ENCODE results near the gene ITPR1.

Gene ITPR1

GRCh38 chr3:4687167-4687566 is 194.0 kb downstream of the ITPR1 start:
- in situ Hi-C loops (cut with HindIII; ENCODE audit: low pct_ligation_motif_present, low sequenced_read_pairs), result no loop called here
- H3K27ac ChIP-seq, result no peak overlapping the region
- no peak for TF ChIP-seq CTCF (IDR thresholded peaks at IDR 0.05; ENCODE audit: low read depth, low read length, missing control alignments)
- H3K27me3 ChIP-seq (replicated peaks), result no peaks in the 10 kb centered on the region
- H3K4me3 ChIP-seq (ENCODE audit: low read depth, low read length), result no peak overlapping the region
- DNase-seq, result no peak
- H3K36me3 ChIP-seq (replicated peaks), result no peaks in the 10 kb centered on the region

- in situ Hi-C loops (cut with HindIII; ENCODE audit: low pct_ligation_motif_present, low sequenced_read_pairs), result no loop called here
These were observed 194.4 kb downstream of the ITPR1 start for GRCh38 chr3:4687596-4687995.

GRCh38 chr3:4688411-4688810 is 195.3 kb downstream of the ITPR1 start:
- no peak for TF ChIP-seq CTCF (IDR thresholded peaks at IDR 0.05; ENCODE audit: low read depth, low read length, missing control alignments)
- in situ Hi-C loops (cut with HindIII; ENCODE audit: low pct_ligation_motif_present, low sequenced_read_pairs), result no loop called here
- H3K36me3 ChIP-seq (replicated peaks), result no peaks in the 10 kb centered on the region
- DNase-seq, result no peak
- H3K27me3 ChIP-seq (replicated peaks), result no peaks in the 10 kb centered on the region
- no peak overlapping the region for H3K27ac ChIP-seq
- no peak overlapping the region for H3K4me3 ChIP-seq (ENCODE audit: low read depth, low read length)

More at GRCh38 chr3:4687596-4687995, 194.4 kb downstream of the ITPR1 start:
- Histone ChIP-seq H3K27ac (no peak overlapping the region), H3K4me3 (ENCODE audit: low read depth, low read length) (no peak overlapping the region), H3K36me3 (replicated peaks) (no peaks in the 10 kb centered on the region), H3K27me3 (replicated peaks) (no peaks in the 10 kb centered on the region)
- no peak for TF ChIP-seq CTCF (IDR thresholded peaks at IDR 0.05; ENCODE audit: low read depth, low read length, missing control alignments)
- DNase-seq, result no peak

GRCh38 chr3:4689021-4689420 is 195.9 kb downstream of the ITPR1 start:
- Histone ChIP-seq H3K27me3 (replicated peaks) (no peaks in the 10 kb centered on the region), H3K36me3 (replicated peaks) (no peaks in the 10 kb centered on the region), H3K27ac (no peak overlapping the region), H3K4me3 (ENCODE audit: low read depth, low read length) (no peak overlapping the region)
- in situ Hi-C loops (cut with HindIII; ENCODE audit: low pct_ligation_motif_present, low sequenced_read_pairs), result no loop called here
- TF ChIP-seq CTCF (IDR thresholded peaks at IDR 0.05; ENCODE audit: low read depth, low read length, missing control alignments), result no peak
- DNase-seq, result no peak

- DNase-seq, result no peak
- in situ Hi-C loops (cut with HindIII; ENCODE audit: low pct_ligation_motif_present, low sequenced_read_pairs), result no loop called here
- Histone ChIP-seq H3K27ac (no peak overlapping the region), H3K4me3 (ENCODE audit: low read depth, low read length) (no peak overlapping the region), H3K27me3 (replicated peaks) (no peaks in the 10 kb centered on the region), H3K36me3 (replicated peaks) (no peaks in the 10 kb centered on the region)
- no peak for TF ChIP-seq CTCF (IDR thresholded peaks at IDR 0.05; ENCODE audit: low read depth, low read length, missing control alignments)
These were observed 197.1 kb downstream of the ITPR1 start for GRCh38 chr3:4690277-4690676.

GRCh38 chr3:4693620-4694019 is 200.5 kb downstream of the ITPR1 start:
- no peaks in the 10 kb centered on the region for H3K36me3 ChIP-seq (replicated peaks)
- no peak for DNase-seq
- in situ Hi-C loops (cut with HindIII; ENCODE audit: low pct_ligation_motif_present, low sequenced_read_pairs), result no loop called here
- no peak overlapping the region for H3K4me3 ChIP-seq (ENCODE audit: low read depth, low read length)
- H3K27ac ChIP-seq, result no peak overlapping the region
- no peaks in the 10 kb centered on the region for H3K27me3 ChIP-seq (replicated peaks)
- no peak for TF ChIP-seq CTCF (IDR thresholded peaks at IDR 0.05; ENCODE audit: low read depth, low read length, missing control alignments)
